Endometrial microvascular endothelial cells (primary cell): ENCODE data around the gene TBC1D5. TPM values are rescaled to one million over a fixed set of nuclear protein-coding genes. Genes with fewer than 3 reads are reported as not detected.

Source experiments
- in situ Hi-C: cut with HindIII; loops from 2 replicates; pipeline ENCODE4 v1.10.0; 2017; ENCODE audit warnings: low sequenced_read_pairs, low pct_unique_long_range_greater_than_20kb; ENCODE audit errors: inconsistent ontology term
- total RNA-seq: library from RNA; depleted of rRNA; stranded (reverse); fragments of >200 nt; gene quantifications from one replicate; pipeline ENCODE4 v1.2.3, GENCODE V29; 2015; ENCODE audit errors: inconsistent ontology term

Gene TBC1D5
- total RNA-seq, 1 donor from 2014 or later: 46.6 TPM

DNA sequence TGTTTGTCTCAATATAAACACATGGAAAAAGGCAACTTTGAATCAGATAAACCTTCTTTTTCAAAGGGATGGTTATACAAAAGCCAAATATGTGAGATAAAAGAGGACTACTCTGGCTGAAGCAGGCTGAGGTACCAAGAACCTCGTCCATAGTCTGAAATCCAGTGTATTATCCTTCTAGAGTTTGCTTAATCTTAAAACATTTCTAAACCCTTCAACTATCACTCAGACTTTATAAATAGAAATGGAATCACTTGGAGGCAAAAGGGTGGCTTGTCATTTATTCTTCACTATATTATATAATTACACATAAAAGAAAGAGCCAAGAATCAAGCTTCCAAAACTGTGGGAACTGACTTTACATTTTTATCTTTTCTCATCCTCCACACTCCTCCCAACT lies 554.1 kb downstream of the TBC1D5 start:
- in situ Hi-C loops: no loop called here

DNA sequence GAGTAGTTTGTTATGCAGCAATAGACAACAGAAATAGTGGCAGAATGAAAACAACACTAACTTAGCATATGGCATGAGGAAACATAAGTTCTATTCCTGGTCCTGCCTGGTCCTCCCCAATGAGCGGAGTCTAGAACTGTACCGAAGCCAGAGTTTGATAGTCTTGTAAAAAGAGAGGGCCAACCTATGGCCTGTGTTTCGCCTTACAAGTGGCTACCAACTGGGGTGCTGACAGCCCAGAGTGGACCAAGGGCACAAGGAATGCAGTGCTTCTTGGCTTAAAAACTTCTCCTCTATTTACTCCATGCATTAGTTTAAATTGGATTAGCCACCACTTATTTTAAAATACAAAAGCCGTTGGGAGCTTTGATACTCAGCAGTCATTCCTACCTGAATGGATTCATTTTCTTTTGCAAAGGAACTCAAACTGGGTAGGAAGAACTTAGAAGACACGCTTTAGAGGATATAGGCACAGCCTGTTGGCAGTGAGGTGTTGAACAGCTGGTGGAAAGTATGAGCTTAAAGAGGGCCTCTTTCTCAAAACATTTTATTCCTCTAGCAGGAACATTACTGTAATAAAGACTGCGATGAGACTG lies 554.7 kb downstream of the TBC1D5 start:
- in situ Hi-C loops: no loop called here

DNA sequence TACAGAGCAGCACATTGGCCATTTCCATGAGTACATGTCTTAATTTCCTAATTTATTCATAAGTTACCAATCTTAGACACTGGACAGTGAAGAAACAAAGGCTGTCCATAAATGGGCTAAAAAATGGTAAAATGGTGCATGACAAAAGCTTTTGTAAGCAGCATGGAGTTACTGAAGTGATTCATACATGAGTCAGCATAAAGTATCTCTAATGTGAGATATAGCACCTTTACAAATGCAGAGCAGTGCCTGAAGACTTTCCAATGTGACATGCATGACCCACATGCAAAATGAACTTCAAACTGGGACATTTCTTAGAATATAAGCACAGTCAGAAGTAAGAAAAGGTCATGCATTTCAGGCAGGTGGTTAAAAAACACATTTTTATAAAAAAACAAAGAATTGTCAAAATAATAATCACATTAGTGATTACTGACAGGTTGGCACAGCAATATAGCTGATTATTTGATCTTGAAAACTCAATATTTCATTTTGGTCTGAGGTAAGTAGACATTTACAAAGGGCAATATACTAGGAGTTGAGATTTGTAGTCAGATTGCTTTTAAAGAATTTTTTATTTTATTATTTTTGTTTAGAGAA lies 558.4 kb downstream of the TBC1D5 start:
- in situ Hi-C loops: no loop called here

DNA sequence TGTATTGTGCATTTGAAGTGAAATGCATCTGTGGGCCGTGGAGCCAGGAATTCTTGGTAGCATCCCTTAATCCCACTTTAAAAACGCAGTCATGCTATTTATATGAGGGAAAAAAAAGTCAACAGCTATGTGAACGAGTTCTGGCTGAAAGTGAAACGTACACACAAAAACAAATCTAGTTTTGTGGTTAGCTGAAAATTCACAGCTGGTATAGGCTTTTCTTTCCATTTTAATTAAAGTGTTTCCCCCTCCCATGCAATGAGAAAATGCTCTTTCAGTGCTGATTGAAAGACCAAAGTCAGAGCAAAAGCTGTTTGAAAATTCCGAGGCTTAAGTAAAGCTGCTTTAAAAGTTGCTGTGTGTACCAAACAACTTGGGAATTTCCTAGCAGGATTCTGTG lies 560.3 kb downstream of the TBC1D5 start:
- in situ Hi-C loops: no loop called here

DNA sequence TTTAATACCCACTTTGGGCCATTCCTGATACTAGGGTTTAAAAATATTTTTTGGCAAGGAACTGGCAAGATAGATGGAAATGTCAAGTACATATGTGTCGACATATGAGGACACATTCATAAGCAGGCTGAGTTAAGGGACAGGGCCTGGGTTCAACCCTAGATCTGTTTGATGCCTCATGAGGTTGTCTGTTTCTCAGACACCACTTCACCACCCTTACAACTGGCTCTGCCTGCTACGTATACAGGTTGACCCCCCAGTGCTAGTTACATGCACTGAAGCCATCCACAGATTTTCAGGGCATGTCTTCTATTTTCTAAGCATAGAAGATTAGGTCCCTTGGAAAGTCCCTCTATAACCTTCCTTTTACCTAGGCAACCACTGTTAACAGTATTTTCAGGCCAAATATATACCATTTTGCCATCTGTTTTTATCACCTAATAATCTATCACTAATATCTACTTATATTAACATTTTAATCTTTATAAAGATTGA lies 561.0 kb downstream of the TBC1D5 start:
- in situ Hi-C loops: no loop called here

DNA sequence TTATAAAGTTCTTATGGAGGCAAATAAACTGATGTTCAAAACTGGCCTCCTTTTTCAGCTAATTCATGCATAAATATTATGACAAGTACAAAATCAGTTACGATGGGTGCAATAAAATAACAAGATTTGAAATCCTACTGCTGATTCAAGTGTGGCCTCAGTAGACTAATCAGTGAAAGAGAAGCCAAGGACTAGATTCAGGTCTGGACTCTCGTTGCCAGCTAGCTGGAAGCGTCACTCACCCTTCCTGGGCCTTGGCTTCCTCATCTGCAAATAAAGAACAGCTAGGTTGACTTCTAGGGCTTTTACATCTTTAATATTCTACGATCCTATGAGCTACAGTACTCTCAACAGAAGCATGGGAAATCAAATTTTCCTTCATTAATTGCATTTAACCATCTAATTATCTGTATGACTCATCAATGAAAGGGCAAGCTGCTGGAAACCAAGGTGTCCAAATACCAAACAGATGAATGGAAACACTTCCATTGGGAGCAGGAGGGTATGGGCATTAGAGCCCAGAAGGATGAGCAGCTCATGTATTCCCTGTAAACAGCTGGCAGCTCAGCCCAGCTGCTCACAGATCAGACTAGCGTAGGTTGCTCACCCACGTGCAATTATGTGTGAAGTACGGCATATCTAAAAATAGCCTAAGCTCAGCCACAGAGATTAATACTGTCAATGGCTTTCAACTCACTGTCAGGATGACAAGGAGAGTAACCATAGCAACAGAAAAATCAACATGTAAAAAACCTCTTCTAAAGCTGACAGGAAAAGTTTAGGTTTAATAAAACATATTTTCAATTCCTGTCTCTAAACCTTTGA lies 562.8 kb downstream of the TBC1D5 start:
- in situ Hi-C loops: no loop called here

DNA sequence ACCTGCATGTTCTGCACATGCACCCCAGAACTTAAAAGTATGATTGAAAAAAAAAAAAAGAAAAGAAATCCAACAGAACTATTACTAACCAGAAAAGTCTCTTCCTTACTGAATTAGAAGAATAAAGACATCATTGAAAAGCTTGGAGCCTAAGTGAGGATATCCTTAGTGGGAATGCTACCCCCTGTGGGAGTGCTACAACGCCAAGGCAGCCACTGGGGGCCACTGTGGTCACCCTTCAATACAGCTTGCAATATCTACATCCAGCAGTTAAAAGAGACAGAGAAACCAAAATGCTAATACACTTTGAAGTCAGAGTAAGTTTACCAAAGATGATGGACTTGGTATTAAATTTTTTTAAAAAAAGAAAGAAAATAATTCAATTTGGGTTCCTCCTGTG lies 565.7 kb downstream of the TBC1D5 start:
- in situ Hi-C loops: no loop called here

DNA sequence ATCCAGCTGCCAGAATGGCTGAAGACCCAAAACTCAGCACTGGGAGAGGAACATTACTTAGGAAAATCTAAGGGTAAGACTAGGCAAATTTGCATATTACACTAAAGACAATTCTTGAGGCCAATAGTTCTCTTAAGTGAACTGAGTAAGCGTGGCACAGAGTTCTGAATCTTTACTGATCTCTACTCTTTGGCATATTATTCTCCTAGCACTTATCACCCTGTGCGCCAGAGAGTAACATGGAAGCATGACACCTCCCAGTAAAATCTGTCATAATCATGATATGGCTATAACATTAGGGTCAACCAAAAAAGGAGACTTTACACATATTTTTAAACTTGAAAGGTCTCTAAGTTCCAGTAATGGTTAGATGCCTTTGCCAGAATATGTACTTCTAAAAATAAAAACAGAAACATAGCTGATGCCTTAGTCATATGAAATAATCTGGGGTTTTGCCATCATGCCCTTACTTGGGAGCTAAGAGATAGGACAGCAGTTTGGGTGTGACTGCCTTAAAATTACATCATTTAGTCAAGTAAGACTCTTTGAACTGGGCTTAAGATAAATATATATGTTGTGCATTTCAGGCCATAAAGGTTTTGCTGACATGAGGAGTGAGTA lies 567.1 kb downstream of the TBC1D5 start:
- in situ Hi-C loops: no loop called here

DNA sequence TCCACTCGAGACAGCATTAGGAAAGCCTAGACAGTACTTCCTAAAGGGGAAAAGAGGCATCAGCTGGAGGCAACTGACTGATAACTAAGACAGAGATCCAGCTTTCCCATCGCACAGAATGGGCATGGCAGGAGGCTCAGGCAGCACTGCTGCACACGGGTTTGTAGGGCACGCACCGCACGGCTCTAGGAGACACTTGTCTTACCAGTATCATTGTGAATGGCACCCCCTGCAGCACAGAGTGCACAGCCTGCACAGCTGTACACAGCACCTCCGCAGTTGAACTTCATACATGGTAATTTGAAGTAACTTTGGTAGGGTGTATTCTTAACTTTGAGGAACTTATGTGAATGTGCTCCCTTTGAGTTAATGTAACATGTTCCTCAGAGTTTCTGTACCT lies 576.1 kb downstream of the TBC1D5 start:
- in situ Hi-C loops: no loop called here

DNA sequence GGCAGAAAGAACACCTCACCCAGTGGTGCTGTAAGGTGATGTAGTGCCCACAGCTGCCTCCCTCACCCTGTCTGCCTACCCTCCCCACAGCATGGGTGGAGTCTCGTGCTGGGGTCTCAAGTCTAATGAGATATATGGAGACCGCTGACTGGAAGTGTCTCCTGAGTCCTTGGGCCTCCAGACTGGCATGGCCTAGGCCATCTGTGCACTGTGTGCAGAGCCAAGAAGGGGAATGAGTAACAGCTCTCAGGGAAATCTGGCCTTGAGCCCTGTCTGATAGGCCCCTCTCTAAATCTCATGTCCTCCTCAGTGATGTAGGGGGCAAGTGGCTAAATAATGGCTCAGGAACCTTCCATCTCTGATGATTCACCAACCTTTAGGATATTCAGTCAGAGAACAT lies 580.3 kb downstream of the TBC1D5 start:
- in situ Hi-C loops: no loop called here

DNA sequence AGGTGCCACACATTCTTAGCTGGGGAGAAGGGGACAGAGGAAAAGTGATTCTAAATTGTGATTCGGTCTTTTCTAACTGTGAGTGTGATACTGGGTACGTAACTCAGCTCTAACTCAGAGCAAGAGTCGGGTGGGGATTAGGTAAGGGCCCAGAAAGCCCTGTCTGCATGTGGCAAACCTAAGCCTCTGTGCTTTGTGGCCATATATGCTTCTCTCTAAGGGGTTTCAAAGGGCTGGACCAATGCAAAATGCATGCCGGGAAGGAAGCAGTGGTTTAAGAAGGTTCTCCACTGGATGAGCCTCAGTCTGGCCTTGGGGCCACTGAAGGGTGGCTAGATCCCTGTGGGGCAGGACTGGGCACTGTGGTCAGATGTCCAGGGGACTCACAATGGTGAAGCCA lies 581.8 kb downstream of the TBC1D5 start:
- in situ Hi-C loops: no loop called here

DNA sequence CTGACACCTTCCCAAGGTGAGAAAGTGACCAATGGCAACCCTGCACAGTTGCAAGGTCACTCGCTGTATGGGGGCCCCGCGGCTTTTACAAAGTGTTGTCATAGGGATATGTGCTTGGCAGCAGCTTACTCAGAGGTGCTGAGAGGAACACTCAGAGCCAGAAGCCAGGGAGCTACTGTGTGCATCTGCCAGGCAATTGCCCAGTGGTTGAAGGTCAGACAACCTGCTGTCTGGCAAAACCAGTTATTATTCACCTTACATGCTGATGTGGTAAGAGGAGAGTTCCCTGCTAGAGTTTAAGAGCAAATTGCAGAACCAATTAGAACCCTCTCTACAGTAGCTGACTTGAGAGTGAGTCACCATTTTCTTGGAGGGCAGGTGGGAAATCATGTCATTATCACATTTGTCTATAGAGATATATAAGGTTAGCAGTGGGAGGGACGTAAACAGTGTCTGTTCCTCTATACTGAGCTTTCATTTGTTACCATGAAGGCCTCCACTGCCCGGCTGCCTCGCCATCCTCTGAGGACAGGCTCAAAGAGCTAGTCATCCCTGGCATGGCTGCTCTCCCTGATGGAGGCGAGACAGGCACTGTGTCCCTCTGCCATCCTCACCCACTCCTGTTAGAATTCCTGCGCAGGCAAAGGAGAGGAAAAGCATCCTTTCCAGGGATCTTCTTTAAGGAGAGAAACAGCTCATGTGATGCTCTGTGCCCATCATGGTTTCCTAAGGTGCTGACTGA lies 583.3 kb downstream of the TBC1D5 start:
- in situ Hi-C loops: no loop called here

DNA sequence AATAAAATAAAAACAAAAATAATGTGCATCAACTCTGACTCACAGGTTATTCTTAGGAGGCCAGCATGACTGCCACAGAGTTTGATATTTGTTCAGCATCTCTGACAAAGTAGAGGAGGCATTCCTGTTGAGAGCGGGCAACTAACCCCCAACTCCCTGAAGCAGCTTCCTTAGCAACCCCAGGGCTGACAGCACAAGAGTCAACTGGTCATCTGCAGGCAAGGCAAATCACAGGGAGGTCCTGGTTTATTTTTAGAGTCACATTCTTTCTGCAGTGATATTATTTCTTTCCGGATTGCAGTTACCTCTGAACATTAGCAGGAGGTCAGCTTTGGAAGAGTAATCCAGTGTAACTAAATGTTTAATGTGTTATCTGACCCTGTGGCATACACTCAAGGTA lies 584.7 kb downstream of the TBC1D5 start:
- in situ Hi-C loops: no loop called here

DNA sequence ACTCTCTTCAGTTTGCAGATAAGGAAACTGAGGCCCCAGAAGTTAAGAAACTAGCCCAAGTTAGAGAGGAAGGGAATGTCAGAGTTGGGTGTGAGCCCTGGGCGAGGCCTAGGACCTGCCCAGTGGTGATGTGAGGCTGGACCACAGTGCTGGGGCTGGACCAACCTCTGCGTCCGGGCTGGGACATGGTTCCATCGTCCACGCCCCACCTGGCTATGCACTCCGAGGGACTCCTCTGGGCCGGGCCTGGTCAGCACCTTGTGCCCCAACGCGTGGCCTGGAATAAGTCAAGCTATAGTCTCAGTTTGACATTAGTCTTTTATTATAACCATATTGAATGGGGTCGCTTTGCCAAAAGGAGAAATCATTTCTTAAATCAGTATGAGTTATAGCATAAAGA lies 585.6 kb downstream of the TBC1D5 start:
- in situ Hi-C loops: no loop called here

DNA sequence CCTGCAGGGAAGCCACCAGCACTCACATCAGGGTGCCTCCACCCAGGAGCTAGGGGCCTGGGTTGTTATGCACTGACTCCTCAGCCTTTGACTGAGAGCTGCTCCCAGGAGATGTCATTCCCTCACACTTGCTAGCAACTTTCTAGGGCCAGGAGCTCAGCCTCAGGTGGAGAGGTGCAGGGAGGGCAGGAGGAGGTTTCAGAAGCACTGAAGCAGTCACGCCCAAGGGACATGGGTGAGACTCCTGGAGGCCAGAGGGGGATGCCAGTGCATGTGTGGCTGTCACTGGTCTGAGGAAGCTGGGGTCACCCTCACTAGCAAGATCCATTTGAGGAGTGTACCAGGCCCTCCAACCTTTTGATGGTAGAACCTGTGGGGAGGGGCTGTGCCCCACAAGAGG lies 586.5 kb downstream of the TBC1D5 start:
- in situ Hi-C loops: no loop called here

DNA sequence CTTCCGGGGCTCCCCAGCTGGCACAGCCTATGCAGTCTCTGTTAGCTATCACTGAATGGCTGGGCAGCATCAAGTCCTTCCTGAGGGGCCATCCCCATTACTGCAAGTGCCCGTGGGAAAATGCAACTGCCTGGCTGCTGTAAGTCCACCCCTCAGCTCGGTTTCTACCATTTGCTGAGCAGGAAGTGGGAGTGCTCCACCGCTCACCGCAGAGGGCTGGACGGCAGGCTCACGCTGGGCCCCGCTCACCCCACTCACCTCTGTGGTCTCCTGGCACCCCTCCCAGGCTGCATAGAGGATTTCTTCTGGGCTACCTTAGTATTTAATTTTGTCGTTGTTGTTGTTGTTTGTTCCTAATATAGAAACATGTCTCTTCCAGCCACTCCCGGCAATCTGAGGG lies 587.5 kb downstream of the TBC1D5 start:
- in situ Hi-C loops: no loop called here

DNA sequence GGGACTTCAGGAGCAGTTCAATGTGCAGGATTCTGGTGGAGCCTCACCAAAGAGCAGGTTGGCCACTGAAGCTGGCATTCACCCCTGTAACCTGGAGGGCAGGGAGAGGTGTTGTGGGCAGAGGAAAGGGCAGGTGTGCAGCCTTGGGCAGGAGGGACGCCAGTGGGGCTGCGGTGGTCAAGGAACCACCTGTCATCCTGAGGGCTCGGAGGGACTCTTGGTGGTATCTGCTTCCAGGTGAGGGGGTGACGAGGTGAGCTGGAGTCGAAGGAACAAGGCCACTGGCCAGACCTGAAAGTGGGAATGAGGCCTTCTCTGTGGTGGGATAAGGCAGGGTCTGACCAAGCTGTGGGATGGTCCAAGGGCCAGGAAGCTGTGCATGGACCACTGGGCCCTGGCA lies 588.2 kb downstream of the TBC1D5 start:
- in situ Hi-C loops: no loop called here

DNA sequence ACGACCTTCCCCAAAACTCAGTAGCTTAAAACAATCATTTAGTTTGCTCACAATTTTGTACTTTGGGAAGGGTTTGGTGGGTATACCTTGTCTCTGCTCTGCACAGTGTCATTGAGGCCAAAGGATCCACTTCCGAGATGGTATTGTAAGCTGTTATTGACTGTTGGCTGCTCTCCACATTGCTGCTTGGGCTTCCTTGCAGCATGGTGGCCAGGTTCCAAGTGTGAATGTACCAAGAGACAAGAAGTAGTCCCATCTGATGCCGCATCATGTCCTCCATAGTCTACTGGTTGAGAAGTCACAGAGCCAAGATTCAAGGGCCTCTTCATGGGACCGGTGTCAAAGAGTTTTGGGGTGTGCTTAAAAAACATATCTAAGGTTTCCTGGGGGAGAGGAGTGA lies 589.2 kb downstream of the TBC1D5 start:
- in situ Hi-C loops: no loop called here
